AG04449 (cell line): Measurements from ENCODE around the gene NUP43.
"Not testable (repeated sequence)": the region's sequence is repeated elsewhere in the genome, so short reads cannot be mapped to it uniquely, and the experiment has no call there.

ENCODE experiments used
- CTCF ChIA-PET: fragments of 350-600 bp; formaldehyde crosslinking; extraction: SDS; loops from one replicate; lab custom pipeline; 2021; ENCODE audit warnings: antibody characterized with exemption; lab: Yijun Ruan, JAX
- POLR2A ChIA-PET: fragments of 400-600, 350-600 bp; formaldehyde crosslinking; extraction: SDS; loops from one replicate; lab custom pipeline; 2020; ENCODE audit warnings: antibody characterized with exemption, inconsistent platforms; lab: Yijun Ruan, JAX
- DNase-seq: peaks from one replicate; pipeline ENCODE4 v3.0.0-alpha.2; 2010; ENCODE audit warnings: low read depth, low spot score
- H3K4me3 ChIP-seq: 2 replicates; pipeline ENCODE4 v1.5.1; 2011; ENCODE audit warnings: low read depth, mild to moderate bottlenecking, control low read depth, low read length
- CTCF ChIP-seq: IDR thresholded peaks from one replicate; pipeline ENCODE4 v1.5.1; 2011; ENCODE audit warnings: mild to moderate bottlenecking, moderate library complexity, low read length, control low read depth, inconsistent platforms; ENCODE audit not compliant: insufficient read depth; ENCODE audit errors: missing control alignments

NUP43 gene

GRCh38 chr6:149694921-149695320 lies 51.4 kb downstream of the NUP43 start:
- no peak for TF ChIP-seq CTCF
- no peak for DNase-seq
- H3K4me3 ChIP-seq, result no peak overlapping the region
- ChIA-PET POLR2A (no interaction called here), CTCF (no interaction called here)

- ChIA-PET CTCF (no interaction called here), POLR2A (no interaction called here)
- no peak for DNase-seq
- no peak for TF ChIP-seq CTCF
- H3K4me3 ChIP-seq, result no peak overlapping the region
Observed at GRCh38 chr6:149691201-149691600, 55.1 kb downstream of the NUP43 start.

GRCh38 chr6:149686230-149686629 lies 60.1 kb downstream of the NUP43 start:
- CTCF ChIA-PET, result no interaction called here

GRCh38 chr6:149683256-149683859 lies 63.0 kb downstream of the NUP43 start:
- CTCF ChIA-PET, result no interaction called here
- POLR2A ChIA-PET, result no interaction called here
- H3K4me3 ChIP-seq, result no peak overlapping the region
- no peak for TF ChIP-seq CTCF
- no peak for DNase-seq

More at GRCh38 chr6:149686230-149686629, 60.1 kb downstream of the NUP43 start:
- TF ChIP-seq CTCF, result no peak
- POLR2A ChIA-PET, result no interaction called here
- no peak overlapping the region for H3K4me3 ChIP-seq
- DNase-seq, result no peak

GRCh38 chr6:149681845-149682244 lies 64.5 kb downstream of the NUP43 start:
- DNase-seq, POLR2A ChIA-PET, CTCF ChIA-PET, H3K4me3 ChIP-seq: not testable (repeated sequence)

- no peak for DNase-seq
- no peak overlapping the region for H3K4me3 ChIP-seq
- POLR2A ChIA-PET, result no interaction called here
- CTCF ChIA-PET, result no interaction called here
- no peak for TF ChIP-seq CTCF
Observed at GRCh38 chr6:149681209-149681608, 65.1 kb downstream of the NUP43 start.

- no peak for DNase-seq
- H3K4me3 ChIP-seq, result no peak overlapping the region
- POLR2A ChIA-PET, result no interaction called here
- CTCF ChIA-PET, result no interaction called here
- TF ChIP-seq CTCF, result no peak
Observed at GRCh38 chr6:149680503-149680902, 65.8 kb downstream of the NUP43 start.
